ENCODE data around the gene FOXO6. TPM values are rescaled to one million over a fixed set of nuclear protein-coding genes. Genes with fewer than 3 reads are reported as not detected.

The FOXO6 gene
- total RNA-seq, 1 experiment from 2014 or later: 0.47 TPM

DNA sequence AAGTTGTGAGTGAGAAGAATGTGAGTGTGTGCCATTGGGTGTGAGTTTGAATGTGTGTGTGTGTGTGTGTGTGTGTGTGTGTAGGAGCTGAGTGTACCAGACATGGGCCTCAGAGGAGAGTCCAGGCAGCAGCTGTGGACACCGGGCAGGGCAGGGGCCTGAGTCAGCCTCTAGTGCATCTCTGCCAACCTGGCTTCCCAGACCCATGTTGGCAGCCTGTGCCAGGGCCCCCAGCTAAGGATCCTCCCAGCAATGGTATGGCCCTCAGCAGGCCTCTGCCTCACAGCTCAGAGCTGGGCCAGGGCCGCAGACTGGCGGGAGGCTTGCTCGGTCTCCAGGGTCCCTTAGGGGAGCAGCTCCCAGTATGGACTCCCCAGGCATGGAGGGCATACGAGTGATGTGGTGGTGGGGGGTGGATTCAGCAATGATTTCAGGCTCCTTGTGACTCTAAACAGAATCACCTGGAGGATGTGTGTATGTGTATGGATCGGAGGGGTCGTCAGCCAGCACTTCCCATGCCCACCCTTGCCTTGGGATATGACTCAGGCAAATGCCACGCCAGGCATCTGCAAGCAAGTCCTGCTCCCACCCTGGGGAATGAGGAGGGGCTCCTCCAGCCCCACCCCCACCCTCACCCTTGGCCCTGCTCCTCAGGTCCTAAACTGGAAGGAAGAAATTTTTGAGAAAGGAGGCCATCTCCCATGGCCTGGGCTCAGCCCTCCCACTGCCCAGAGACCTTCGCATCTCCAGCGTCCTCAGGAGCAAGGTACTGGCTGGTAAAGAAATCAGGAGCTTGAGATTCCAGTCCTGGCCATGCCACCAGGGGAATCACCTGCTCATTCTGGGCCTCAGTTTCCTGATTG lies 1.8 kb upstream of the FOXO6 start:
- intact Hi-C loops (cut with micrococcal nuclease; ENCODE audit: unreplicated experiment): no loop called here
- H3K27me3 Mint-ChIP-seq (ENCODE audit: unreplicated experiment): peaks cover 20% of the 10 kb centered on the region
- H3K9me3 Mint-ChIP-seq (ENCODE audit: low read depth, unreplicated experiment): no peaks in the 10 kb centered on the region
- H3K4me3 Mint-ChIP-seq (ENCODE audit: low read depth, unreplicated experiment): no peak overlapping the region
- H3K36me3 Mint-ChIP-seq (ENCODE audit: insufficient read depth, unreplicated experiment): no peaks in the 10 kb centered on the region
- no peak overlapping the region for H3K27ac Mint-ChIP-seq (ENCODE audit: unreplicated experiment)
- DNase-seq: no peak
- peaks cover 31% of the 10 kb centered on the region for H3K4me1 Mint-ChIP-seq (ENCODE audit: low read depth, unreplicated experiment)
- TF ChIP-seq, protein P1, sequence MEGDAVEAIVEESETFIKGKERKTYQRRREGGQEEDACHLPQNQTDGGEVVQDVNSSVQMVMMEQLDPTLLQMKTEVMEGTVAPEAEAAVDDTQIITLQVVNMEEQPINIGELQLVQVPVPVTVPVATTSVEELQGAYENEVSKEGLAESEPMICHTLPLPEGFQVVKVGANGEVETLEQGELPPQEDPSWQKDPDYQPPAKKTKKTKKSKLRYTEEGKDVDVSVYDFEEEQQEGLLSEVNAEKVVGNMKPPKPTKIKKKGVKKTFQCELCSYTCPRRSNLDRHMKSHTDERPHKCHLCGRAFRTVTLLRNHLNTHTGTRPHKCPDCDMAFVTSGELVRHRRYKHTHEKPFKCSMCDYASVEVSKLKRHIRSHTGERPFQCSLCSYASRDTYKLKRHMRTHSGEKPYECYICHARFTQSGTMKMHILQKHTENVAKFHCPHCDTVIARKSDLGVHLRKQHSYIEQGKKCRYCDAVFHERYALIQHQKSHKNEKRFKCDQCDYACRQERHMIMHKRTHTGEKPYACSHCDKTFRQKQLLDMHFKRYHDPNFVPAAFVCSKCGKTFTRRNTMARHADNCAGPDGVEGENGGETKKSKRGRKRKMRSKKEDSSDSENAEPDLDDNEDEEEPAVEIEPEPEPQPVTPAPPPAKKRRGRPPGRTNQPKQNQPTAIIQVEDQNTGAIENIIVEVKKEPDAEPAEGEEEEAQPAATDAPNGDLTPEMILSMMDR (IDR thresholded peaks at IDR 0.05; ENCODE audit: unreplicated experiment): no peak
- CTCF ChIA-PET: interaction anchor here (0.6 to 1.2 kb wide), 2 partner anchors 11 to 70 kb away, joined by 3 to 4 read pairs; no protein-coding TSS in a partner anchor
- BruUV-seq (replicated peaks): no TSS peak

DNA sequence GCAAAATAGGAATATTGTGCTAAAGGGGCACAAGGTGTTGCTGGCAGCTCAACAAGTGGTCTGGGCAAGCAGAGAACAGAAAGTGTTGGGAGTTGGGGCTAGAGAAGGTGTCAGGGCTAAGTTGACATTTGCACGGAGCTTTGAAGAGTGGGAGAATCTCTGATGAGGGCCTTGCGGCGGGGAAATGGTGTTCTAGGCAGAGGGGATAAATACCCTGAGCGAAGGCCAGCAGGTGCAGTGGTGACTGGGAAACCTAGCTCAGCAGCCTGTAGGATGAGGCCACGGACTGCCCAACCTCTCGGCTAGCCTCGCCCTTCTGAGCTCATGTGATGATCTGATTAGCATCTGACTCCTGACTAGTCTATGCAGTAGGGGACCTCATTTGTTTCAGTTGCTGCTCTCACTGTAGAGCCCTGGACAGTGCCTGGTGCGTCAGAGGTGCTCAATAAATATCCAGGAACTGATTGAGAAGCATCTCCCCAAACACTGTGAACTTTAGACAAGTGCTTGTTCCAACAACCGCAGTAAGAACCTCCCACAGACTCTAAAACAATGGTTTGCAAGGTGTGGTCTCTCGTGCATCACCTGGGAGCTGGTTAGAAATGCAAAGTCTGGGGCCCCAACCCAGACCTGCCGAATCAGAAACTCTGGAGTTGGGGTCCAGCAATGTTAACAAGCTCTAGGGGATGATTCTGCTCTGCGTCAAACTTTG lies 1.0 kb upstream of the FOXO6 start:
- TF ChIP-seq, protein P1 (IDR thresholded peaks at IDR 0.05; ENCODE audit: unreplicated experiment): no peak
- Mint-ChIP-seq H3K4me1 (ENCODE audit: low read depth, unreplicated experiment) (peaks cover 31% of the 10 kb centered on the region), H3K9me3 (ENCODE audit: low read depth, unreplicated experiment) (no peaks in the 10 kb centered on the region), H3K27ac (ENCODE audit: unreplicated experiment) (no peak overlapping the region), H3K4me3 (ENCODE audit: low read depth, unreplicated experiment) (peak overlapping the region; percentile 35), H3K36me3 (ENCODE audit: insufficient read depth, unreplicated experiment) (no peaks in the 10 kb centered on the region), H3K27me3 (ENCODE audit: unreplicated experiment) (peaks cover 20% of the 10 kb centered on the region)
- no peak for DNase-seq
- CTCF ChIA-PET: interaction anchor here (0.6 to 1.2 kb wide), 4 partner anchors 10 to 57 kb away, joined by 3 to 4 read pairs (median 4); no protein-coding TSS in a partner anchor
- BruUV-seq (replicated peaks): no TSS peak
- intact Hi-C loops (cut with micrococcal nuclease; ENCODE audit: unreplicated experiment): no loop called here

DNA sequence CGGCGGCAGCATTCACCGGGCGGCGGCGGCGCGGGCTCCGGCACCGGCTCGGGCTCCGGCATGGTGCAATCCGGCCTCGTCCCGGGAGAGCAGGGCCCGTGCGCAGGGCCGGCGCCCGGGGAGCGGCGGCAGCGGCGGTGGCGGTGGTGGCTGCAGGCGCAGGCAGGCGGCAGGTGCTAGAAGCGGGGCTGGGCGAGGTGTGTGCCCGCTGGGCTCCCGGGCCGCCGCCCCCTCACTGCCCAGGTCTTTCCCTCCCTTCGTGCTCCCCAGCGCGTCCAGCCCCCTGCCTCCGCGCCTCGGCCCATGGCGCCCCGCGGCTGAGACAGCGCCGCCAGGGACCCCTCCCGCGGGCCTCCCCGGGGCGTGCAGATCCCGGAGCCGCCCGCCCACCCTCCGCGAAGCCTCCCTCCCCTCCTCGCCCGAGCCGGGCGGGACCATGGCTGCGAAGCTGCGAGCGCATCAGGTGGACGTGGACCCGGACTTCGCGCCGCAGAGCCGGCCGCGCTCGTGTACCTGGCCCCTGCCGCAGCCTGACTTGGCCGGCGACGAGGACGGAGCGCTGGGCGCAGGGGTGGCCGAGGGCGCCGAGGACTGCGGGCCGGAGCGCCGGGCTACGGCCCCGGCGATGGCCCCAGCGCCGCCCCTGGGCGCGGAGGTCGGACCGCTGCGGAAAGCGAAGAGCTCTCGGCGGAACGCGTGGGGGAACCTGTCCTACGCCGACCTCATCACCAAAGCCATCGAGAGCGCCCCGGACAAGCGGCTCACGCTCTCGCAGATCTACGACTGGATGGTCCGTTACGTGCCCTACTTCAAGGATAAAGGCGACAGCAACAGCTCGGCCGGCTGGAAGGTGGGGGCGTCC lies 492 bp downstream of the FOXO6 start:
- Mint-ChIP-seq H3K4me3 (ENCODE audit: low read depth, unreplicated experiment) (peak overlapping the region; percentile 35), H3K27ac (ENCODE audit: unreplicated experiment) (no peak overlapping the region), H3K27me3 (ENCODE audit: unreplicated experiment) (peaks cover 20% of the 10 kb centered on the region), H3K36me3 (ENCODE audit: insufficient read depth, unreplicated experiment) (no peaks in the 10 kb centered on the region), H3K9me3 (ENCODE audit: low read depth, unreplicated experiment) (no peaks in the 10 kb centered on the region), H3K4me1 (ENCODE audit: low read depth, unreplicated experiment) (peaks cover 39% of the 10 kb centered on the region)
- TF ChIP-seq, protein P1 (IDR thresholded peaks at IDR 0.05; ENCODE audit: unreplicated experiment): no peak
- intact Hi-C loops (cut with micrococcal nuclease; ENCODE audit: unreplicated experiment): no loop called here
- DNase-seq: peak; percentile 54
- no TSS peak for BruUV-seq (replicated peaks)
- CTCF ChIA-PET: interaction anchor here (0.6 to 1.4 kb wide), 8 partner anchors 10 to 138 kb away, joined by 3 to 4 read pairs (median 3); no protein-coding TSS in a partner anchor

GRCh38 chr1:41362357-41362721 lies 1.1 kb downstream of the FOXO6 start:
- Mint-ChIP-seq H3K4me1 (ENCODE audit: low read depth, unreplicated experiment) (peaks cover 39% of the 10 kb centered on the region), H3K4me3 (ENCODE audit: low read depth, unreplicated experiment) (peak overlapping the region; percentile 35), H3K9me3 (ENCODE audit: low read depth, unreplicated experiment) (no peaks in the 10 kb centered on the region), H3K36me3 (ENCODE audit: insufficient read depth, unreplicated experiment) (no peaks in the 10 kb centered on the region), H3K27ac (ENCODE audit: unreplicated experiment) (no peak overlapping the region), H3K27me3 (ENCODE audit: unreplicated experiment) (peaks cover 26% of the 10 kb centered on the region)
- intact Hi-C loops (cut with micrococcal nuclease; ENCODE audit: unreplicated experiment): no loop called here
- TF ChIP-seq, protein P1 (IDR thresholded peaks at IDR 0.05; ENCODE audit: unreplicated experiment): no peak
- CTCF ChIA-PET: interaction anchor here (0.6 to 1.4 kb wide), 5 partner anchors 9 to 137 kb away, joined by 3 to 4 read pairs (median 3); no protein-coding TSS in a partner anchor
- no peak for DNase-seq
- BruUV-seq (replicated peaks): no TSS peak

Data from Calu3 (cell line).